Measurements from ENCODE around the gene GARNL3. TPM values are rescaled to one million over a fixed set of nuclear protein-coding genes. Genes with fewer than 3 reads are reported as not detected.

Gene GARNL3
- total and polyA plus RNA-seq, 7 donors = 1.2 to 4.8 (median 2.2) TPM

- Histone ChIP-seq H3K4me1 (no peaks in the 10 kb centered on the region), H3K27ac (no peak overlapping the region), H3K9me3 (no peaks in the 10 kb centered on the region), H3K36me3 (ENCODE audit: insufficient read depth in 1 of 2, low read depth in 1 of 2) (no peaks in the 10 kb centered on the region), H3K27me3 (ENCODE audit: insufficient read depth in 3 of 3, low read length in 2 of 3) (no peaks in the 10 kb centered on the region), H3K4me3 (no peak overlapping the region)
- TF ChIP-seq CTCF (IDR thresholded peaks at IDR 0.05) = no peak
- no peak for ATAC-seq
- 77 to 83% (median 81%) methylated on average over 4 of the region's 4 CpGs for WGBS, 3 donors
- DNase-seq = no peak
- intact Hi-C loops (cut with DNase I) = no loop called here
Measured at GRCh38 chr9:127232833-127233549, 31.6 kb upstream of the GARNL3 start.

- H3K27ac ChIP-seq = no peak overlapping the region
- no peak for ATAC-seq
- no peaks in the 10 kb centered on the region for H3K36me3 ChIP-seq (ENCODE audit: insufficient read depth in 1 of 2, low read depth in 1 of 2)
- H3K4me3 ChIP-seq = no peak overlapping the region
- H3K9me3 ChIP-seq = no peaks in the 10 kb centered on the region
- WGBS, 3 donors = 65 to 75% (median 70%) methylated on average over 4 of the region's 4 CpGs
- no peaks in the 10 kb centered on the region for H3K4me1 ChIP-seq
- intact Hi-C loops (cut with DNase I) = no loop called here
- no peaks in the 10 kb centered on the region for H3K27me3 ChIP-seq (ENCODE audit: insufficient read depth in 3 of 3, low read length in 2 of 3)
- no peak for TF ChIP-seq CTCF (IDR thresholded peaks at IDR 0.05)
- DNase-seq = no peak
Measured at GRCh38 chr9:127233550-127233949, 31.0 kb upstream of the GARNL3 start.

- ATAC-seq = no peak
- no peaks in the 10 kb centered on the region for H3K36me3 ChIP-seq (ENCODE audit: insufficient read depth in 1 of 2, low read depth in 1 of 2)
- DNase-seq = no peak
Measured at GRCh38 chr9:127233989-127234388, 30.6 kb upstream of the GARNL3 start.

GRCh38 chr9:127237801-127238200 is 26.8 kb upstream of the GARNL3 start:
- DNase-seq (no peak), ATAC-seq (no peak)
- Histone ChIP-seq H3K4me3 (no peak overlapping the region), H3K4me1 (no peaks in the 10 kb centered on the region), H3K27me3 (ENCODE audit: insufficient read depth in 3 of 3, low read length in 2 of 3) (no peaks in the 10 kb centered on the region), H3K27ac (no peak overlapping the region), H3K9me3 (no peaks in the 10 kb centered on the region), H3K36me3 (ENCODE audit: insufficient read depth in 1 of 2, low read depth in 1 of 2) (no peaks in the 10 kb centered on the region)
- no peak for TF ChIP-seq CTCF (IDR thresholded peaks at IDR 0.05)
- intact Hi-C loops (cut with DNase I) = no loop called here
- WGBS, 3 donors = 86 to 92% (median 88%) methylated on average over 4 of the region's 4 CpGs

More at GRCh38 chr9:127233989-127234388, 30.6 kb upstream of the GARNL3 start:
- no peaks in the 10 kb centered on the region for H3K4me1 ChIP-seq
- H3K27me3 ChIP-seq (ENCODE audit: insufficient read depth in 3 of 3, low read length in 2 of 3) = no peaks in the 10 kb centered on the region
- H3K27ac ChIP-seq = no peak overlapping the region
- 60 to 67% (median 65%) methylated on average over 1 of the region's 1 CpG for WGBS, 3 donors
- H3K9me3 ChIP-seq = no peaks in the 10 kb centered on the region
- no peak overlapping the region for H3K4me3 ChIP-seq
- TF ChIP-seq CTCF (IDR thresholded peaks at IDR 0.05) = no peak
- intact Hi-C loops (cut with DNase I) = no loop called here

GRCh38 chr9:127241354-127241753 is 23.2 kb upstream of the GARNL3 start:
- Histone ChIP-seq H3K27me3 (ENCODE audit: insufficient read depth in 3 of 3, low read length in 2 of 3) (no peaks in the 10 kb centered on the region), H3K27ac (no peak overlapping the region), H3K9me3 (no peaks in the 10 kb centered on the region), H3K4me1 (peaks cover 5% of the 10 kb centered on the region), H3K4me3 (no peak overlapping the region), H3K36me3 (ENCODE audit: insufficient read depth in 1 of 2, low read depth in 1 of 2) (peaks cover 0 to 4% of the 10 kb centered on the region in 2 donors)
- ATAC-seq (no peak), DNase-seq (no peak)
- WGBS, 3 donors = 98 to 100% (median 98%) methylated on average over 2 of the region's 2 CpGs
- TF ChIP-seq CTCF (IDR thresholded peaks at IDR 0.05) = no peak
- intact Hi-C loops (cut with DNase I) = no loop called here

Measured in psoas muscle (tissue), 8 donors.